HG03139 (cell line): Measurements from ENCODE around the gene EXOC6B.

Source experiments
- ATAC-seq: cut with Tn5 transposase; IDR thresholded peaks from one replicate; pipeline ENCODE4 v1.9.1; 2021; ENCODE audit not compliant: unreplicated experiment

Gene EXOC6B

DNA sequence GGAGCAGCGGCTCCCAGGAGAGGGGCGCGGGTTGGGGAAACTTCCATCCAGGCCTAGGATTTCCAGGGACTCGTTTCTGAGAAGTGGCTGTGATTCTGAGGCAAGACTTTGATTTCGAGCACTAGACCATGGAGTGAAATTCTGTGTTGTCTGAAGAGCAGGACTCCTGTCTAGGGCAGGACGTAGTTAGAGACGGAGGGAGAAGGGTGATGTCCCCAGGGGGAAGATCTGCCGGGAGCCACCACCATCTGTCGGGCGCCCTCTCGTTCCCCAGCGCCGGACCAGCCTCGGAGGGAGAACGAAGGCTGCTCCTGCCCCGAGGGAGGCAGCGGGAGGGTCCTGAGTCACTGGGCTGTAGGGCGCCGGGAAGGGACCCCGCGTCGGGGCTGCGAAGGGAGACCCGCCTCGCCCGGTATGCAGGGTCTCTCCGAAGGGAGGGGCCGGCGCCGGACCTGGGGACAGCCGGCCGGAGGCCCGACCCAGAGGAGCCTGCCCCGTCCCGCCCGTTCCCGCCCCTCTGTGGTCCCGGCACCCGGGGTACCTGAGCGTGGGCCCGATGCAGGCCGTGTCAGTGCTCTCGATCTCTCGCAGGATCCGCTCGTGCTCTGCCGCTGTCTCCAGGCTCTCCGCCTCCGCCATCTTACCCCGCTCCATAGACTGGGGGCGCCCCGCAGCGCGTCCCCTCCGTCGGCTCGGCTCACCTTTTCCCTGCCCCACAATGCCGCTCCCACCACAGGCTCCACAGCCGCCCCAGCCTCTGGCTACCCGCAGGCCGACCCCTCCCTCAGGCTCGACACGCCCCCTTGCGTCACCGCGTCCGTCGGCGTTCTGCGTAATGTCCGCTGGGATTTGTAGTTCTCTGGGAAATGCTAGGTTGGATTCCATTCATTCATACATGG is at the start of gene EXOC6B:
Gene EXOC6B, minus strand, starts transcription at position 777 of the 899 bp plus-strand sequence.
- ATAC-seq = peak; percentile 93

GRCh38 chr2:72871880-72872279 is 46.0 kb upstream of the EXOC6B start:
- no peak for ATAC-seq

GRCh38 chr2:72871060-72871459 is 45.2 kb upstream of the EXOC6B start:
- no peak for ATAC-seq

- peak; percentile 47 for ATAC-seq
Measured at GRCh38 chr2:72864500-72864899, 38.7 kb upstream of the EXOC6B start.

DNA sequence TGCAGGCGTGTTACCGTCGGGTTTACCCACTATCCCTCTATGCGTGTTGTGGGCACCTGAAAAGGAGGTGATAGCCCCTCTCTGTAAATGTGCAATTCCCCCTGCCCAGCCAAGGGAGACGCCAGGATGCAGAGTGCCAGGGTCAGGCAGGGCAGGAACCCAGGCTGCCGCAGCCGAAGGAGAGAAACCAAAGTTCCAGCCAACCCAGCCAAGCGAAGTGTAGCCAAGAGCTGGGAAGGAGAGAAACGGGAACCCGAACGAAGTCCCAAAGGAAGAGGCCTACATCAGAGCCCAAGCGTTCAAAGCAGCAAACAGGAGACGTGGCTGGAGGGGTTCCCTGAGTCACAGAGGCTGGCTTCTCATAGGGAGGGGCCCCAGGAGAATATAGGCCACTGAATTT is 37.2 kb upstream of the EXOC6B start:
- no peak for ATAC-seq

DNA sequence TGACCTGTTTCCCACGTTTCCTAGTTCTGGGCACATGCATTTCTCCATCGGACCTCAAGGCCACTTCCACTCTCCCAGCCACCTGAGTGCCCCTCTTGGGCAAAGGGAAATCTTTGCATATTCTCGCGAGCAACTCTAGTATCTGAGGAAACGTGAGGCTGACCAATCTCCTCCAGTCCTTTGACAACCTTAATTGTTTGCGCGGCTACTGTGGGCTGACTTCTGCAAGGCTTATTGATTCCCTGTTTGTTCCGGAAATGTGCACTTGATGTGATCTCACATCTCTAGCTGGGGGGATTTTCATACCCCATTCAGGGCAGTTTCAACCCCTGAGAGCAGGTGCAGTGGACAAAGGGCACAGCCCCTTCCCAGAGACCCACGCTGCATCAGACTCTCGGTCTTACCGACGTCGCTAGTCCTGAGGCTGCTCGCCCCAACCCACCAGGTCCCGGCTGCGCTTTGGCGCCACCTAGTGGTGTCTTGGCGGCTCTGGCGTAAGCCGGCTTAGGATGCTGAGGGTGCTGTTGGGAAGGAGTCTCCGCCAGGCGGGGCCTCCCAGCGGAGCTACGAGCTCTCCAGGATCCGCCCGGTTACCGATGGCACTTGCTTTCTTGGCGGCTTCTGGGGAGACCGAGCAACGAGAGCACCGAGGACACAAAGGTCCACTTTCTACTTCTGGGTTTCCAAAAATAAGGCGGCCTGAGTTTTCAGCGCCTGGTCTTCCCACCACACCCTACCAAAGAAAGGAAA is 36.6 kb upstream of the EXOC6B start:
- ATAC-seq = peak; percentile 93

DNA sequence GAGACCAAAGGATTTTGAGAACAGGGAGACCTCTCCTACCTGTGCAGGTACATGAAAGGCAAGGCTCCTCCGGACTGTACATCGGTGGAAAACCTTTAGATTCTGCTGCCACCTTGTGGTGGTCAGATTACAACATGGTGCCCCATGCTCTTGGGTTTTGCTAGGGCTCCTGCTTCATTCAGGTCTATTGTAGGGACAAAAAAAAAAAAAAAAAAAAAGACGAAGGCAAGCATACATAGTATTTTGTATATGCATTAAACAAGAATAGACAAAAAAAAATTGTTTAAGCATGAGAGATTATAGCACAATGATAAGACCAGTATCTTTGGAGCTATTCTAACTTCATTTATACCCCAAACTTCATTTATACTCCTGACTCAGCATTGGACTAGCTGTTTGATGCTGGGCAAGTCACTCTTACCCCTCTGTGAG is 34.0 kb upstream of the EXOC6B start:
- peak; percentile 44 for ATAC-seq

DNA sequence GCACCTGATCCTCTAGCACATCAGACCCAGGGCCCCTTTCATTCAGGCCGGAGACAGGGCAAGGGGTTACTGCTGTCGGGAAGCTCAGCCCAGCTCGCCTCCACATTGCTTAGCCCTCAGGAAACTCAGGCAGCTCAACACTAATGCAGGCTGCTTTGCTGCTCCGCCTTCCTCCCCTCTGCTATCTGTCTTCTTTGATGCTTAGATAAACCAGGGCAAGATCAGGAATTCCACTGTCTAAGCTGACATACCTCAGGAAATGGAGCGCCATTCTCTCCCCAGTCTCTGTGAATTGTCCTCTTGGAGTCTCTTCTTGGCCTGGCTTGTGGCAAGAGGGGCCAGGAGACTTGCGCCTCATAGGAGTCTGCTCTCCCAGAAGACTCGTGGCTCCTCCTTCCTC is 25.5 kb upstream of the EXOC6B start:
- ATAC-seq = no peak

DNA sequence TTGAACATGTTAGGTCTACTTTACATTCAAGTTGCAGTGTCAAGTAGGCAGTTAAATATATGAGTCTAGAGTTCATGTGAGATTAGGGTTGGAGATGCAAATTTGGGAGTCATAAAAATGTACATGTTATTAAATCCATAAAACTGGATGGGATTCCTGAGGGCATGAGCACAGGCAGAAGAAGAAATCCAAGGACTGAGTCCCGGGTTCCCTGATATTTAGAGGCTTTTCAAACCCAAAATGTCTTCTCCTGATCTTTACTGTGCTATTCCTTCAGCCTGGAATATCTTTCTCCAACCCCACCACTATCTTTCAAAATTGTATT is 23.3 kb upstream of the EXOC6B start:
- no peak for ATAC-seq

DNA sequence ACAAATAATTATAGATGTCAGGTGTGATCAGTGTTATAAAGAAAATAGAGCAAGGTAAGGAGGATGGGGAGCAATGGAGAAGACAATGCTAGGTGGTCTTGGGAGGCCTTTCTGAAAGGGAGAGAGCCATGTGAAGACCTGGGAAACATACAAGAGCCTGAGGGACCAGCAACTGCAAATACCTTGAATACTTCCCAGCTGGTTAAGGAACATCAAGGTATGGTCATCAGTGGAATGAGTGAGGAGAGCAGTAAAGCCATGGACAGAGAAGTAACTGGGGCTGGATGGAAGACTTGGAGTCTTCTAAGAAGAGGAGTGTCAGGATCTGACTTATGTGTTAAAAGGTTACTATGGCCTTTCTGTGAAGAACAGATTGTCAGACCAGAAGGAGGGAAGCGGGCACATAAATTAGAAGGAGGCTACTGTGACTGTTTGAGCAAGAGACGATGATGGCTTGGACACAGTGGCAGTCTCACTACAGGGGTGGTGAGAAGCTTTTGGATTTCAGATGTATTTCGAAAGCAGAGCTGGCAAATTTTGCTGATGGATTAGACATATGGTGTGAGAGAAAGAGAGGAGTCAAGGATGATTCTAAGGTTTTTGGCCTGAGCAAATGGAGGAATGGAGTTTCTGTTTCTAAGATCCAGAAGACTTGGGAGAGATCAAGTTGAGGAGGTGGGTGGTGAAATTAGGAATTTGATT is 22.8 kb upstream of the EXOC6B start:
- ATAC-seq = no peak

DNA sequence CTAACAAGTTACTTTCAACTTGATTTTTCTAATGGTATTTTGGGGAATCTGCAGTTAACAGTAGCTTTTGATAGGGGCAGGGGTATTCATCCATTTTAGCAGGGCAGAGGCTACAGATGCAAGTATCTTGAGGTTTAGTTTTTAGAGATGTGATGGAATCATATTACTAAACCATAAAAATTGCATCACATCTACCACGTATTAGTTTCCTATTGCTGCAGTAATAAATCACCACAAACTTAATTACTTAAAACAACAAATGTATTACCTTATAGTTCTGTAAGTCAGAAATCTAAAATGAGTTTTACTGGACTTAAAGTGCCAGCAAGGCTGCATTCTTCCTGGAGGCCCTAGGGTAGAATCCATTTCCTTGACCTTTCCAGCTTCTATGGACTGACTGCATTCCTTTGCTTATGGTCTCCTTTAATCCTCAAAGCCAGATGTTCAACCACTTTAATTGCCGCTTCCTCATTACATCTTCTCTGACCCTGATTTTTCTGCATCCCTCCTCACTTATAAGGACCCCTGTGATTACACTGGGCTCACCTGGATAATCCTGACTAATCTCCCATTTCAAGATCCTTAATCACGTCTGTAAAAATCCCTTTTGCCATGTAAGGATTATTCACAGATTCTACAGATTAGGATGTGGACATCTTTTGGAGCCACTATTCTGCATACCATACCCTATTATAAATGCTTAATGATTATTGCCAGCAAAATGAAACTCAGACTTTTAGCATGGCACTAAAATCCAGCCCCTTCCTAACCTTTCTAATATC is 21.9 kb upstream of the EXOC6B start:
- no peak for ATAC-seq

- no peak for ATAC-seq
Measured at GRCh38 chr2:72846171-72847095, 20.6 kb upstream of the EXOC6B start.

- no peak for ATAC-seq
Measured at GRCh38 chr2:72843301-72843700, 17.5 kb upstream of the EXOC6B start.

- ATAC-seq = no peak
Measured at GRCh38 chr2:72841462-72842125, 15.8 kb upstream of the EXOC6B start.

GRCh38 chr2:72840066-72840465 is 14.2 kb upstream of the EXOC6B start:
- ATAC-seq = no peak

DNA sequence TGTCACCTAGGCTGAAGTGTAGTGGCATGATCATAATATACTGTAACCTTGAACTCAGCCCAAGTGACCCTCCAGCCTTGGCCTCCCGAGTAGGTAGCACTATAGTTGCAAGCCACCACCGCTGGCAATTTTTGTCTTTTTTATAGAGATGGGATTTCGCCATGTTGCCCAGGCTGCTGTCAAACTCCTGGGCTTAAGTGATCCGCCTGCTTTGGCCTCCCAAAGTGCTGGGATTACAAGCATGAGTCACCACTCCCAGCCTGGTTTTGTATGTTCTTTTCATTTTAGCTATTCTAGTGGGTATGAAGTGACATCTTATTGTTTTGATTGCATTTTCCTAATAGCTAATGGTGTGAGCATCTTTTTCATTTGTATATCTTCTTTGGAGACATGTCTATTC is 11.3 kb upstream of the EXOC6B start:
- no peak for ATAC-seq

GRCh38 chr2:72835403-72835802 is 9.6 kb upstream of the EXOC6B start:
- ATAC-seq = no peak

DNA sequence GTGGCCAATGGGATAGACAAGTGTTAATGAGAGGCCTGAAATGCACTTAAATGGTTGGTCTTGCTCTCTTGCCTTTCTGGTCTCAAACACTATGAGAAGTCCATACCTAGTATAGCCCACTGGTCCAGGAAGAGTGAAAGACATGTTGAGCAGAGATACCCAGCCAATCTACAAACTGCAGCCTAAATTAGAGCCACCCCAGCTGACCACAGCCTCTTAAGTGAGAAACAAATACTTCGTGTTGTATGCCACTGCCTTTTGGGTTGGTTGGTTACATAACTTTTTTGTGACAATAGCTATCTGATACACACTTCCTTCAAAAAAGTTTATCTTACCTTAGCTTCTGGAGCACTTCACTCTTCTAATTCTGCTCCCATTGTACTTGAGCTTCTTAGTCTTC is 8.8 kb upstream of the EXOC6B start:
- ATAC-seq = no peak

- no peak for ATAC-seq
Measured at GRCh38 chr2:72833084-72833714, 7.4 kb upstream of the EXOC6B start.
